GM21360 (cell line): ENCODE results near the gene APBB1IP.
A peak's percentile ranks its signal among the peaks of the same experiment; 100 is the strongest.
"Not testable (repeated sequence)": the region's sequence is repeated elsewhere in the genome, so short reads cannot be mapped to it uniquely, and the experiment has no call there.

Experiments
- ATAC-seq: cut with Tn5 transposase; IDR thresholded peaks from one replicate; pipeline ENCODE4 v1.9.1; 2021; ENCODE audit warnings: mild to moderate bottlenecking, moderate library complexity; ENCODE audit not compliant: unreplicated experiment

The APBB1IP gene

GRCh38 chr10:26441491-26442214 is 3.5 kb downstream of the APBB1IP start:
- no peak for ATAC-seq

GRCh38 chr10:26445411-26446031 is 7.4 kb downstream of the APBB1IP start:
- ATAC-seq = no peak

GRCh38 chr10:26446258-26446657 is 8.1 kb downstream of the APBB1IP start:
- ATAC-seq = no peak

- ATAC-seq = no peak
Observed at GRCh38 chr10:26448292-26448691, 10.2 kb downstream of the APBB1IP start.

GRCh38 chr10:26448706-26449435 is 10.7 kb downstream of the APBB1IP start:
- peak; percentile 75 for ATAC-seq

- ATAC-seq = no peak
Observed at GRCh38 chr10:26449726-26450125, 11.6 kb downstream of the APBB1IP start.

GRCh38 chr10:26451903-26452302 is 13.8 kb downstream of the APBB1IP start:
- ATAC-seq = no peak

- ATAC-seq = no peak
Observed at GRCh38 chr10:26453850-26454249, 15.7 kb downstream of the APBB1IP start.

GRCh38 chr10:26454891-26455290 is 16.8 kb downstream of the APBB1IP start:
- no peak for ATAC-seq

- no peak for ATAC-seq
Observed at GRCh38 chr10:26455567-26456315, 17.6 kb downstream of the APBB1IP start.

- peak; percentile 89 for ATAC-seq
Observed at GRCh38 chr10:26457088-26457487, 18.9 kb downstream of the APBB1IP start.

GRCh38 chr10:26460736-26461135 is 22.6 kb downstream of the APBB1IP start:
- ATAC-seq = no peak

- ATAC-seq = no peak
Observed at GRCh38 chr10:26463986-26464385, 25.8 kb downstream of the APBB1IP start.

GRCh38 chr10:26464632-26465280 is 26.6 kb downstream of the APBB1IP start:
- ATAC-seq = no peak

GRCh38 chr10:26466531-26466930 is 28.4 kb downstream of the APBB1IP start:
- ATAC-seq = not testable (repeated sequence)

GRCh38 chr10:26467639-26468038 is 29.5 kb downstream of the APBB1IP start:
- no peak for ATAC-seq

GRCh38 chr10:26468291-26468690 is 30.1 kb downstream of the APBB1IP start:
- no peak for ATAC-seq

- peak; percentile 47 for ATAC-seq
Observed at GRCh38 chr10:26468700-26469099, 30.6 kb downstream of the APBB1IP start.

- no peak for ATAC-seq
Observed at GRCh38 chr10:26472492-26472778, 34.3 kb downstream of the APBB1IP start.

GRCh38 chr10:26474026-26474425 is 35.9 kb downstream of the APBB1IP start:
- ATAC-seq = no peak

GRCh38 chr10:26474845-26475244 is 36.7 kb downstream of the APBB1IP start:
- ATAC-seq = not testable (repeated sequence)
